Measurements from ENCODE around the gene FLNA.

The FLNA gene

GRCh38 chrX:154373340-154374306 lies 811 bp downstream of the FLNA start:
- DNase-seq = no peak

GRCh38 chrX:154372612-154373022 lies 1.8 kb downstream of the FLNA start:
- DNase-seq = no peak

GRCh38 chrX:154371789-154372300 lies 2.6 kb downstream of the FLNA start:
- DNase-seq = no peak

GRCh38 chrX:154371017-154371788 lies 3.2 kb downstream of the FLNA start:
- DNase-seq = peak; percentile 89

GRCh38 chrX:154370300-154371016 lies 4.0 kb downstream of the FLNA start:
- peak; percentile 50 for DNase-seq

- DNase-seq = peak; percentile 64
These were observed 4.8 kb downstream of the FLNA start for GRCh38 chrX:154369449-154370299.

- DNase-seq = peak; percentile 92
These were observed 5.6 kb downstream of the FLNA start for GRCh38 chrX:154368630-154369448.

GRCh38 chrX:154367474-154368308 lies 6.7 kb downstream of the FLNA start:
- DNase-seq = no peak

- no peak for DNase-seq
These were observed 7.8 kb downstream of the FLNA start for GRCh38 chrX:154366666-154367055.

- no peak for DNase-seq
These were observed 8.3 kb downstream of the FLNA start for GRCh38 chrX:154365997-154366665.

- no peak for DNase-seq
These were observed 9.3 kb downstream of the FLNA start for GRCh38 chrX:154365052-154365600.

- no peak for DNase-seq
These were observed 10.6 kb downstream of the FLNA start for GRCh38 chrX:154363706-154364439.

- no peak for DNase-seq
These were observed 12.2 kb downstream of the FLNA start for GRCh38 chrX:154362085-154362742.

GRCh38 chrX:154360155-154360713 lies 14.2 kb downstream of the FLNA start:
- no peak for DNase-seq

GRCh38 chrX:154359362-154360154 lies 14.9 kb downstream of the FLNA start:
- DNase-seq = no peak

GRCh38 chrX:154358829-154359228 lies 15.6 kb downstream of the FLNA start:
- no peak for DNase-seq

- DNase-seq = no peak
These were observed 16.4 kb downstream of the FLNA start for GRCh38 chrX:154358011-154358410.
